IPS DF 4.7 (cell line): ENCODE results near the gene TRIOBP.

Experiments used
- DNase-seq: peaks from one replicate; pipeline ENCODE4 v3.0.0-alpha.2; 2013; ENCODE audit warnings: low spot score; ENCODE audit errors: extremely low read depth

Gene TRIOBP

GRCh38 chr22:37664249-37665101 lies 32.4 kb upstream of the TRIOBP start:
- no peak for DNase-seq

DNA sequence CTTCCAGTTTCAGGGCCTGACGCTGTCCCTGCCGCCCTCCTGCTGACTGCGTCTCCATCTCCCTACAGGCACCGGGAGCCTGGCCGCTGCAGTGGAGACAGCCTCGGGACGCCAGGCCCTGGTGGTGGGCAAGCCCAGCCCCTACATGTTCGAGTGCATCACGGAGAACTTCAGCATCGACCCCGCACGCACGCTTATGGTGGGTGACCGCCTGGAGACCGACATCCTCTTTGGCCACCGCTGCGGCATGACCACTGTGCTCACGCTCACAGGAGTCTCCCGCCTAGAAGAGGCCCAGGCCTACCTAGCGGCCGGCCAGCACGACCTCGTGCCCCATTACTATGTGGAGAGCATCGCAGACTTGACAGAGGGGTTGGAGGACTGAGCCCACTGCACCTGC lies 31.4 kb upstream of the TRIOBP start:
- DNase-seq, result no peak

GRCh38 chr22:37669586-37669985 lies 27.3 kb upstream of the TRIOBP start:
- DNase-seq, result no peak

- no peak for DNase-seq
Measured at GRCh38 chr22:37672206-37672919, 24.5 kb upstream of the TRIOBP start.

- DNase-seq, result no peak
Measured at GRCh38 chr22:37672920-37673455, 23.9 kb upstream of the TRIOBP start.

GRCh38 chr22:37674248-37674647 lies 22.6 kb upstream of the TRIOBP start:
- no peak for DNase-seq

DNA sequence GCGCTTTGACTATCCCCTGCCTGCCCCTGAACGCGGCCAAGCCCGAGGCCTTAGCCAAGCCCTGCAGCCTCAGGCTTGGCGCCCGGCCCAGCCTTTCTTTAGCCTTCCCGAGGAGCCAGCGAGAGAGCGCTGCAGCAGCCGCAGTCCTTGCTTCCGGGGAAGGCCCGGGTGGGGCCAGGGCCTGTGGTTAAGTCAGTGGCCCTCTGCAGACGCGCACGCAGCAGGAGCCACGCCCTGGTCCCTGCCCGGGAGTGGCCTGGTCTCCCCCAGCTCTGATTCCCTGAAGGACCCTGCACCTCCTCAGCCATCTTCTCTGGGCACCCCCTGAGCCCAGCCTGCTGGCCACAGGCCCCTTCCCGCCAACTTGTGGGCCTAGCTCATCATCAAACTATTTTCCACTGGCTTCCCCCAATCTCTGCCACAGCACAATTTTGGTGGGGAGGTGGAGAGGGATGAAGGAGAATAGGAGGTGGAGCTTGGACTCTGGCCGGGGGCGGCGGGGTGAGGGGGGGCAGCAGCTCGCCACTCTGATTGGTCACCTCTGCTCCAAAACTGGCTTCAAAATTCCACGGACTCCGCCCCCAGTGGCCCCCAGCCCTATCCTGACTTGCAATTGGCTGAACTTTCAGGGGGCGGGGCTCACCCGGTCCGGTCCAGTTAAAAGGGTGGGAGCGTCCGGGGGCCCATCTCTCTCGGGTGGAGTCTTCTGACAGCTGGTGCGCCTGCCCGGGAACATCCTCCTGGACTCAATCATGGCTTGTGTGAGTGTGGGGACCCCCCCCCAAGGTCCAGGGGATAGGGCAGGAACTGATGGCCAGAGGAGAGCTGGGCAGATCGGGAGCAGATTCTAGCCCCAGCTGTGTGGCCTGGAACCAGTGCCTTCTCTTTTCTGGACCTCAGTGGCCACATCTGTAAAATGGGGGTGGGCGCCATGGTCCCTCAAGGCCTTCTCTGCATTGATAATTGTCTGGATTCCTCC lies 21.6 kb upstream of the TRIOBP start, which contains the start of gene LGALS1:
Gene LGALS1, plus strand, starts transcription at position 686 of the 979 bp plus-strand sequence. Its CDS starts 67 bp downstream, at position 753.
- DNase-seq, result no peak

- DNase-seq, result no peak
Measured at GRCh38 chr22:37675930-37676735, 20.7 kb upstream of the TRIOBP start.

DNA sequence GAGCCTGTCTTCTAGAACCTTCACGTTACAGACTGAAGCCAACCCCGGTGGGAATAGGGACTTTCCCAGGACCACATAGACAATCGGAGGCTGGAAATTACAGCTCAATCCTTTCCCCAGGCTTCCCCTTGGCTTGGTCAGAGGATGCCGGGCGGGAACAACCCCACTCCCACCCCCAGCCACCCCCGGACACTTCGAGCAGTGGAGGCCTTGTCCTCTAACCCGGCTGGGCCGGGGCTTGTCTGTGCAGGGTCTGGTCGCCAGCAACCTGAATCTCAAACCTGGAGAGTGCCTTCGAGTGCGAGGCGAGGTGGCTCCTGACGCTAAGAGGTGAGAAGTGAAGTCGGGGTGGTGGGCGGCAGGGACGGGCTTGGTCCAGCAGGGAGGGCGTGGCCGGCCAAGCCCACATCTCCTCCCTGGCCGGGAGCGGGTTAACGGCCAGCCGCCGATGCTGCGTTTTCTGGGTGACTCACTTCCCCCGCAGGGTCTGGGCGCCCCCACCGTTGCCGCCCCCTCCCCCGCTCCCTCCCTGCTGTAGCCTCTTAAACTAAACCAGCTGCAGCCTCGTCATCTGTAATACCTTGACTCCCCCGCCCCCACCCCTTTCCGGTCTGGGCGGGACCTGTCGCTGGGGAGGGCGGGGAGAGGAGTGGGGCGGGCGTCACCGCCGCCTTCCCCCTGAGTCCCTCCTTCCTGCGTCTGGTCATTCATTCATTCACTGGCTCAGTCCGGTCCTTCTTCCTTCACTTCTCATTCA lies 19.9 kb upstream of the TRIOBP start:
- DNase-seq, result no peak

GRCh38 chr22:37677493-37677974 lies 19.3 kb upstream of the TRIOBP start:
- no peak for DNase-seq

DNA sequence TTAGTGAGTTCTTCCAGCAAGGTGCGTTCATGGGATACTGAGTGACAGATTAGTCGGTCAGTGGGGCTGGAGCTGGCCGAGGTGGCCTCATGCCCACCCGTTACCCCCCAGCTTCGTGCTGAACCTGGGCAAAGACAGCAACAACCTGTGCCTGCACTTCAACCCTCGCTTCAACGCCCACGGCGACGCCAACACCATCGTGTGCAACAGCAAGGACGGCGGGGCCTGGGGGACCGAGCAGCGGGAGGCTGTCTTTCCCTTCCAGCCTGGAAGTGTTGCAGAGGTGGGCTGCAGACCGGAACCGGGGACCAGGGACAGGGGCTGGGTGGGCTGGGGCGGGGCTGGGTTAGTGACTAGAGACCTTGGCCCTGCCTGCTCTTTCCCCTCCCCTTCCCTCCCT lies 18.5 kb upstream of the TRIOBP start:
- no peak for DNase-seq

DNA sequence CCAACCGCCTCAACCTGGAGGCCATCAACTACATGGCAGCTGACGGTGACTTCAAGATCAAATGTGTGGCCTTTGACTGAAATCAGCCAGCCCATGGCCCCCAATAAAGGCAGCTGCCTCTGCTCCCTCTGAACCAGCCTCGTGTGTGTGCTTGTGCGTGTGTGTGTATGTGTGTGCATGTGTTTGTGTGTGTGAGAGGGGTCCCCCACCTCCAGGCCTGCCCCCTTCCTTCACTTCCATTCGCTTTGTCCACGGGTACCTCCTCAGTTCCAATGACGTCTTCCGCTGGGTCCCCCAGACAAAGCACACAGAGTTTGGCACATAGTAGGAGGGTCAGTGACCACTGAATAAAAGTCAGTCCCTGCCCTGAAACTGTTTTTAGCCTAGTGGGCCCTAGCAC lies 17.2 kb upstream of the TRIOBP start:
- DNase-seq, result no peak

DNA sequence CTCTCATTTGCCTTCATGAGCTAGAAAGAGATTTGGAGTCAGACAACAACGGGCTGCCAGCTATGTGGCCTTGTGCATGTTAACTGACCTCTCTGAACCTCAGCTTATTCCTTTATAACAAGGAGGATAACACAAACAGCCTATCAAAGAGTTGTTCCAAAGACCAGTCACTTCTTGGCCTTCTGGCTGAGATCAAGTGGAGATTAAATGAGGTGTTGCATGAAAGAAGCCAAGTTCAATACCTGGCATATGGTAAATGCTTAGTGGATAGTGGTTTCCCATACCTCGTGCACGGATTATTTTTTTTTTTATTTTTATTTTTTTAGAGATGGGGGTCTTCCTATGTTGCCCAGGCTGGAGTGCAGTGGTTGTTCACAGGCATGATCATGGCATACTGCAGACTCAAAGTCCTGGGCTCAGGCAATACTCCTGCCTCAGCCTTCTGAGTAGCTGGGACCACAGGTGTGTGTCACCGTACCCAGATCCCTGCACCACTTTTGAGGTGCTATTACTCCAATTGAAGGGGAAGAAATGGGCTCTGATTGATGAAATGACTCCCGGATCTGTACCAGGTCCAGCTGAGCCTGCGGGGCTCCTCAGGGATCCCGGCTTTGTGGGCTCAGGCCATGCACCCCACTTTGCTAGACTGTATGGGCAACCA lies 16.5 kb upstream of the TRIOBP start:
- DNase-seq, result no peak

DNA sequence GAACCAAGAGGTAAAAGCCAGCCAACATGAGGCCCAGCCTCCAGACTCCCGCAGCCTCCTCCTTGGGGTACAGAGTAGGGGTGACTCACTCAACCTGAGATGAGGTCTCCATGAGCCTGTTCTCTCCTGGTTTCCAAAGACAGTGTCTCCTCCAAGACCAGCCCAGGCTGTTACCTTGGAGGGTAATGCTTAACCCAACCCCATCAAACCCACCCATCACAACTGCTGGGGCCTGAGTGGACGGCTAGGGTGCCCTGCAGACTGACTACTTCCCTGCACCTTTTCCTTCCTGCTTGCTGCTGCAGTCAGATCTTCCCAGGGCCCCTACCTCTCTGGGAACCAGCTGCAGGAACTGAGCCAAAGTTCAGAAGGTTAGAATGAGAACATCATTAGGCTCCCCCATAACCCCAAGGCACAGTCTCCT lies 15.8 kb upstream of the TRIOBP start:
- no peak for DNase-seq

GRCh38 chr22:37681556-37682049 lies 15.2 kb upstream of the TRIOBP start:
- DNase-seq, result no peak

GRCh38 chr22:37684803-37685615 lies 11.8 kb upstream of the TRIOBP start:
- no peak for DNase-seq

DNA sequence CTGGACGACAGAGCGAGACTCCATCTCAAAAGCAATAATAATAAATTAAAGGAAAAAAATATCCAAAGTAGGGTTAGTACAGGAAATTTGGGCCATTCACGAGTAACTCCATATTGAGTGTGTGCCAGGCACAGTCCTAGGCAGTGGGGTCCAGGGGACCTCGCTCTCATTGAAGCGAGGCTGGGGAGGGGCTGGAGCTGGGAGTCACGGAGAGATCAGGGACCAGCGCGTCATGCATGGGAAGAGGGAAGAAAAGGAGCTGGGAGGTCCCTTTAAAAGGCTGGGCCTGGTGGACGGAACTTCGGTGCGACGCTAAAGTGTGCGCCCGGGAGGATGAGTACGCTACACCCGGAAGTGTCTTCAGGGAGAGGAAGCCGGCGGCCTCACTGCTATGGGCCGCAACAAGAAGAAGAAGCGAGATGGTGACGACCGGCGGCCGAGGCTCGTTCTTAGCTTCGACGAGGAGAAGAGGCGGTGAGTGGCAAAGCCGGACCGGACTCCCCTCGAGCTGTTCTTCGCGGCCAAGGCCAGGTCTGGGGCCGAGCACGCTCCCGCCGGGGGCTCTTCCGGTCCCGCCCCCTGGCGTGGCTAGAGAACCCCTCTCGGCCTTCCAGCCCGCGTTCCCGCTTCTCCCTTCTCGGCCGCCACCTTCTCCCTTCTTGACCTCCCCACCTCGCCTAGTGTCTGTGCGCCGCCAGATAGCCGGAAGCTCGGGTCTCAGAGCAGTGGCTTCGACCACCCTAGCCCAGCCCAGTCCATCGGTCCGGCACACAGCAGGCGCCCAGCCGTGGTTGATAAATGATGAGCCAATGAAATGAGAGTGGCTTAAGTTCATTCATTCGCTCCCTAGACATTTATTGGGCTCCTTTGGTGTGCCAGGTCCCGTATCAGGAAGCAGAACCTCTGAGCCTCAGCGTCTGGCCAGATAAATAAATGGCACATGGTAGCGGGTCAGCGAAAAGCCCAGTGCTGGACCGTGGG lies 10.6 kb upstream of the TRIOBP start, which contains the start of gene NOL12:
Gene NOL12, plus strand, starts transcription at position 342 of the 981 bp plus-strand sequence. Its CDS starts 50 bp downstream, at position 392.
- DNase-seq, result no peak
